ENCODE results near the gene METTL27. TPM values are rescaled to one million over a fixed set of nuclear protein-coding genes. Genes with fewer than 3 reads are reported as not detected.

Gene METTL27
- total and polyA plus RNA-seq, 9 of the 15 experiments (the other 6 are each of a cell fraction or from before 2014, with no cell fraction given) = 0.08 to 0.82 (median 0.33) TPM; not detected in 4

GRCh38 chr7:73872056-73872908 lies 30.0 kb upstream of the METTL27 start (continued):
- TF ChIP-seq E2F8 (IDR thresholded peaks at IDR 0.05; ENCODE audit: low read depth, partially characterized antibody) (no peak), ZBTB2 (IDR thresholded peaks at IDR 0.05) (0 out of 2 replicates have a peak, but pooled peaks have one; percentile 25), HMG20B (CRISPR knock-in tag; IDR thresholded peaks at IDR 0.05) (no peak), SIRT6 (IDR thresholded peaks at IDR 0.05; ENCODE audit: low read depth, low read length) (no peak), NFIC (IDR thresholded peaks at IDR 0.05) (no peak), ZFP36 (IDR thresholded peaks at IDR 0.05; ENCODE audit: low read depth, low read length, partially characterized antibody) (peak; percentile 63), OTX1 (CRISPR knock-in tag; IDR thresholded peaks at IDR 0.05) (0 out of 2 replicates have a peak, but pooled peaks have one; percentile 35), KDM1A (IDR thresholded peaks at IDR 0.05) (peak in 1 of 2 experiments; percentile 52; a peak in 1 of 4 replicates), ZNF740 (CRISPR knock-in tag; IDR thresholded peaks at IDR 0.05) (no peak), ZNF740 (tag; IDR thresholded peaks at IDR 0.05) (no peak), CREBBP (IDR thresholded peaks at IDR 0.05; ENCODE audit: low read depth, low read length) (no peak), SMARCA5 (IDR thresholded peaks at IDR 0.05) (peak; percentile 20; the same call in 1 of the 2 replicates), HDAC1 (IDR thresholded peaks at IDR 0.05) (0 out of 4 replicates have a peak, but pooled peaks of 1 of the 2 experiments have one; percentile 19), YBX1 (IDR thresholded peaks at IDR 0.05) (no peak), MAZ (CRISPR knock-in tag; conservative IDR thresholded peaks at IDR 0.05 in 1 of 2, IDR thresholded peaks at IDR 0.05 in 1 of 2) (no peak), BCOR (IDR thresholded peaks at IDR 0.05) (peak; percentile 77), HBP1 (CRISPR knock-in tag; IDR thresholded peaks at IDR 0.05) (0 out of 2 replicates have a peak, but pooled peaks have one; percentile 29), ZNF146 (CRISPR knock-in tag; IDR thresholded peaks at IDR 0.05; ENCODE audit: unreplicated experiment) (peak; percentile 30)
